ENCODE measurements around the gene TMEM59L.

GRCh38 chr19:18580311-18580710 is 32.4 kb upstream of the TMEM59L start:
- TF ChIP-seq POLR2AphosphoS5 (IDR thresholded peaks at IDR 0.05; ENCODE audit: low read depth, low read length) (no peak), POLR2A (IDR thresholded peaks at IDR 0.05; ENCODE audit: low read depth, low read length) (no peak), TAF1 (IDR thresholded peaks at IDR 0.05; ENCODE audit: borderline replicate concordance, low read depth, low read length) (no peak)
